Right lobe of liver (tissue), 6 donors: ENCODE results near the gene TEX52. TPM values are rescaled to one million over a fixed set of nuclear protein-coding genes. Genes with fewer than 3 reads are reported as not detected.
A peak's percentile ranks its signal among the peaks of the same experiment; 100 is the strongest.

Experiments
- ATAC-seq, 4 donors: fragments of 200-7000 bp; cut with Tn5 transposase; one replicate each; pipeline ENCODE4 v1.9.1; 2020; ENCODE audit warnings: mild to moderate bottlenecking in 4 of 4, moderate library complexity in 4 of 4
- DNase-seq, 3 donors: peaks; one replicate each; pipeline ENCODE4 v3.0.0-alpha.2; 2020
- H3K27ac ChIP-seq, 3 donors: fragments of 200-600 bp; one replicate each; pipeline ENCODE4 v1.8.0; 2022
- H3K27me3 ChIP-seq, 2 donors: fragments of 200-600 bp; one replicate each; pipeline ENCODE4 v1.8.0; 2022
- H3K36me3 ChIP-seq, 4 donors: fragments of 200-600 bp; sonication (generic) in 1 of 4; one replicate each; pipeline versions ENCODE4 v1.5.1 to v1.8.0; 2017 to 2022; ENCODE audit warnings: control low read depth in 1 of 4
- H3K4me1 ChIP-seq, 4 donors: fragments of 200-600 bp; sonication (generic) in 1 of 4; one replicate each; pipeline versions ENCODE4 v1.5.1 to v1.8.0; 2017 to 2022; ENCODE audit warnings: control low read depth in 1 of 4
- H3K4me3 ChIP-seq, 3 donors: fragments of 200-600 bp; one replicate each; pipeline ENCODE4 v1.8.0; 2022
- H3K9me3 ChIP-seq, 4 donors: fragments of 200-600 bp; sonication (generic) in 1 of 4; one replicate each; pipeline versions ENCODE4 v1.5.1 to v1.8.0; 2017 to 2022; ENCODE audit warnings: control low read depth in 1 of 4
- POLR2A ChIP-seq: fragments of 450-650 bp; IDR thresholded peaks from one replicate; pipeline ENCODE4 v1.6.1; 2017; ENCODE audit warnings: antibody characterized with exemption, mild to moderate bottlenecking
- WGBS: methylation state at CpG from one replicate; pipeline ENCODE4 v1.1.6; 2018; ENCODE audit warnings: low coverage, low lambda C conversion rate; ENCODE audit not compliant: insufficient coverage; ENCODE audit errors: missing lambda C conversion rate; 5-methylcytosine and 5-hydroxymethylcytosine counted together
- intact Hi-C, 2 donors: fragments of 100-400 bp; cut with DNase I; formaldehyde crosslinking; loops; one replicate each; pipeline versions ENCODE4 v1.11.2 to v1.14.1; 2022
- total RNA-seq, 6 experiments: library from RNA; depleted of rRNA in 2 of 6; stranded (reverse); fragments of >200 nt in 2 of 6; fragmentation: NEBNext Ultra II Directional in 3 of 6; extraction: Animal tissue kit (Norgen Biotek cat#: 25700) in 3 of 6; gene quantifications; one replicate each; pipeline versions ENCODE4 v1.1.0 to v1.2.4, GENCODE V29; 2016 to 2023
- TF ChIP-seq, protein P1 (sequence below), 4 donors: fragments of 200-600 bp in 3 of 4; fragments of 450-650 bp in 1 of 4; IDR thresholded peaks; one replicate each; pipeline versions ENCODE4 v1.5.1 to v1.8.0; 2016 to 2022; ENCODE audit warnings: antibody characterized with exemption in 4 of 4, mild to moderate bottlenecking in 2 of 4
- donor health status: DM: no; HTN: yes; CAD: no.
- donor health status: DM: no; HTN: no; CAD: no.
- donor health status: DM: no; HTN: no; CAD: no.
- donor health status: DM: no; HTN: yes; CAD: no.
- donor health status: DM: no; HTN: yes; CAD: no.

Gene TEX52
- total RNA-seq, 6 experiments from 2014 or later = not detected

DNA sequence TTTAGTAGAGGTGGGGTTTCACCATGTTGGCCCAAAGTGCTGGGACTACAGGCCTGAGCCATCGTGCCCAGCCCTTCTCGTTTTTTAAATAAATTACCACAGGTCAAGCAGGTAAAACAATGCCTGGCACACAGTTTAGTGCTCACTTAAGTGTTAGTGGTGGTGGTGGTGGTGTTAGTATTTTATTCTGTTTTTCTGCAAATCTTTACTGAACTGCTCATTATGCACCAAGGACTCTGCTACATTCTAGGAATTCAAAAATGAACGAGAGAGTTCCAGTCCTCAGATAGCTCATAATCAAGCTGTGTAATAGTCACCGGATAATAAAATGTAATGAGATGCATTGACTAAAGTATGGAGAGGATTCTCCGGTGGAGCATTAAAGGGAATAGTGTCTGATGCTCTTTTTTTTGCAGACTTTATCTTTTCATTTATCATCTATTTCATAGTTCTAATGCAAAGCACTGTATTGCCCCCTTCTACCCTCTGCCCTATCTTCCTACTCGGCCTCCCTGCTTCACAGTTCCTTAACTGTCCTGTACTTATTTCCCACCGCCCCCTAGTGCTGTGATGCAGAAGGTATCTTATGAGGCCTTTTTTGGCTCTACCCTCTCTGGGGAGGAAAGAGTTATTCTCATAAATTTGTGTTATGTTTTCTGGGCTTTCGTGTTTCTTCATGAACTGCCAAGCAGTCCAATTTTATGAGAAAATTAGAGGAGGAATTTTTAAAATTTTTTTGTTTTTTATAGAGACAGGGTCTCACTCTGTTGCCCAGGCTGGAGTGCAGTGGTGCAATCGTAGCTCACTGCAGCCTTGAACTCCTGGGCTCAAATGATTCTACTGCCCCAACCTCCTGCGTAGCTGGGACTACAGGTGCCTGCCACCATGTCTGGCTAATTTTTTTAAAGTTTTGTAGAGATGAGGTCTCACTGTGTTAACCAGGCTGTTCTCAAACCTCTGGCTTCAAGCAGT is 43.3 kb downstream of the TEX52 start:
- no peaks in the 10 kb centered on the region for H3K9me3 ChIP-seq
- peaks cover 0 to 16% (median 6%) of the 10 kb centered on the region in 4 donors for H3K36me3 ChIP-seq
- no peak for DNase-seq
- H3K27me3 ChIP-seq = no peaks in the 10 kb centered on the region
- H3K4me1 ChIP-seq = peaks cover 0 to 15% (median 0%) of the 10 kb centered on the region in 4 donors
- peak overlapping the region; percentile 58 to 73 (median 72) for H3K4me3 ChIP-seq
- TF ChIP-seq, protein P1, sequence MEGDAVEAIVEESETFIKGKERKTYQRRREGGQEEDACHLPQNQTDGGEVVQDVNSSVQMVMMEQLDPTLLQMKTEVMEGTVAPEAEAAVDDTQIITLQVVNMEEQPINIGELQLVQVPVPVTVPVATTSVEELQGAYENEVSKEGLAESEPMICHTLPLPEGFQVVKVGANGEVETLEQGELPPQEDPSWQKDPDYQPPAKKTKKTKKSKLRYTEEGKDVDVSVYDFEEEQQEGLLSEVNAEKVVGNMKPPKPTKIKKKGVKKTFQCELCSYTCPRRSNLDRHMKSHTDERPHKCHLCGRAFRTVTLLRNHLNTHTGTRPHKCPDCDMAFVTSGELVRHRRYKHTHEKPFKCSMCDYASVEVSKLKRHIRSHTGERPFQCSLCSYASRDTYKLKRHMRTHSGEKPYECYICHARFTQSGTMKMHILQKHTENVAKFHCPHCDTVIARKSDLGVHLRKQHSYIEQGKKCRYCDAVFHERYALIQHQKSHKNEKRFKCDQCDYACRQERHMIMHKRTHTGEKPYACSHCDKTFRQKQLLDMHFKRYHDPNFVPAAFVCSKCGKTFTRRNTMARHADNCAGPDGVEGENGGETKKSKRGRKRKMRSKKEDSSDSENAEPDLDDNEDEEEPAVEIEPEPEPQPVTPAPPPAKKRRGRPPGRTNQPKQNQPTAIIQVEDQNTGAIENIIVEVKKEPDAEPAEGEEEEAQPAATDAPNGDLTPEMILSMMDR (IDR thresholded peaks at IDR 0.05) = peak; percentile 52 to 64 (median 54)
- TF ChIP-seq POLR2A = no peak
- peak overlapping the region; percentile 89 to 95 (median 90) for H3K27ac ChIP-seq
- 9% methylated on average over 10 of the region's 10 CpGs for WGBS
- intact Hi-C loops = no loop called here
- peak; percentile 44 to 52 (median 48) for ATAC-seq

DNA sequence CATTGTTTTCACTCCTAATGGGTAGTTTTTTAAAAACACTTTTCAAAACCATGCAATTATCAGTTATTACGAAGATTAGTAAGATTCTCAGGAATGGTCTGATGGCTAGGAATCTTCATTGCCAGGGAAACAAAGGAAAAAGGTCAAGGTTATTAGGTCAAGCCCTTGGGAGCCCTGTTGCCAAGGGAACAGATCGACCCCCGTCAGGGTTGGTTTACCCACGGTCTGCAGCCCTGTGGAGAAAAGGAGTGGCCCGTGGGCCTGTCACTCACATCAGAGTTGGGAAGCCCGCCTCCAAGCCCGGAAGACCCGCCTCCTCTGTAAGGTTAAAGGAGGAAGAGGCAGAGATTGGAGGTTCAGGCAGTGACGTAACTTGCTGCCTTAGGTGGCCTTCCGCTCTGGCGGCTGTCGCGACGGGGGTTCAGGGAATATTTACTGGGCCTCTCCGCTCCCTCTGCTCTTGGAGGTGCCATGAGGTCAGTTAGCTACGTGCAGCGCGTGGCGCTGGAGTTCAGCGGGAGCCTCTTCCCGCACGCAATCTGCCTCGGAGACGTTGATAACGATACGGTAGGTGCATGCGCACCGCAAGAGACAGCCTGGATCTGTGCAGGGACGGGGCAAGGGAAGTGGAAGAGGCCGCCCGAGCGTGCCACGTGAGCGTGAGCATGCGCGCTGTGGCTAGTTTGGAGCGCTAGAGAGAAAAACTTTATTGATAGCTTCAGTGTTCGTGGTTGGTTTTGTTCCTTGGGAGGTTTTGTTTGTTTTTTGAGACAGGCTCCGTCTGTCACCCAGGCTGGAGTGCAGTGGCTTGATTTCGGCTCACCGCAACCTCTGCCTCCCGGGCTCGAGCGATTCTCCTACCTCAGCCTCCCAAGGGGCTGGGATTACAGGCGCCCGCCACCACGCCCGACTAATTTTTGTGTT is 44.3 kb downstream of the TEX52 start, which contains the start of gene ITFG2:
Gene ITFG2, plus strand, starts transcription at position 379 of the 924 bp plus-strand sequence. Its CDS starts 93 bp downstream, at position 472.
- TF ChIP-seq, protein P1 (IDR thresholded peaks at IDR 0.05) = no peak
- peak; percentile 95 for TF ChIP-seq POLR2A
- intact Hi-C loops = no loop called here
- 1% methylated on average over 22 of the region's 48 CpGs for WGBS
- DNase-seq (peak; percentile 98 to 99 (median 99)), ATAC-seq (peak; percentile 96 to 98 (median 96))
- Histone ChIP-seq H3K4me3 (peak within 1 kb of the TSS; percentile 58 to 73 (median 72)), H3K27ac (peak within 1 kb of the TSS; percentile 89 to 95 (median 90)), H3K36me3 (peaks cover 0 to 7% (median 1%) of the 10 kb centered on the region in 4 donors), H3K27me3 (no peaks in the 10 kb centered on the region), H3K4me1 (peaks cover 0 to 15% (median 0%) of the 10 kb centered on the region in 4 donors), H3K9me3 (no peaks in the 10 kb centered on the region)

DNA sequence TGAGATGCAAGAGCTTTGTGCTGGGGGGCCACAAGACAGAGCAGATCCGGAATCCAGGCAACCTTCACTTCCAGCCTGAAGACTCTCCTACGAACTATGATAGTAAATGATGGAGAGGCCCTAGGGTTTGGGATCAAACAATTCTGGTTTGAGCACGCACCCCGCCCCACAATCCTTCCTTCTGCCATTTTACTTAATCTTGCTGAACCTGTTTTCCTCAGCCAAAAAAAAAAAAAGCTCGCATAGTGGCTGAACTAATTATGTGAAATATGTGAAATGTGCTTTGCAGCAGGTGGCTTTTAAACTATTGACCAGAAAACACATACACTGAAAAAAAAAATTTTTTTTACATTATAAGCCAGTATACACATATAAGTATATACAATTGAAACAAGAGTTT is 45.0 kb downstream of the TEX52 start:
- Histone ChIP-seq H3K4me1 (peaks cover 0 to 15% (median 0%) of the 10 kb centered on the region in 4 donors), H3K9me3 (no peaks in the 10 kb centered on the region), H3K27ac (peak overlapping the region; percentile 37 to 95 (median 89)), H3K36me3 (no peaks in the 10 kb centered on the region), H3K4me3 (peak overlapping the region; percentile 58 to 73 (median 72)), H3K27me3 (no peaks in the 10 kb centered on the region)
- WGBS = 85% methylated on average over 4 of the region's 5 CpGs
- DNase-seq (no peak), ATAC-seq (no peak)
- intact Hi-C loops = no loop called here
- TF ChIP-seq POLR2A = no peak
- TF ChIP-seq, protein P1 (IDR thresholded peaks at IDR 0.05) = no peak

DNA sequence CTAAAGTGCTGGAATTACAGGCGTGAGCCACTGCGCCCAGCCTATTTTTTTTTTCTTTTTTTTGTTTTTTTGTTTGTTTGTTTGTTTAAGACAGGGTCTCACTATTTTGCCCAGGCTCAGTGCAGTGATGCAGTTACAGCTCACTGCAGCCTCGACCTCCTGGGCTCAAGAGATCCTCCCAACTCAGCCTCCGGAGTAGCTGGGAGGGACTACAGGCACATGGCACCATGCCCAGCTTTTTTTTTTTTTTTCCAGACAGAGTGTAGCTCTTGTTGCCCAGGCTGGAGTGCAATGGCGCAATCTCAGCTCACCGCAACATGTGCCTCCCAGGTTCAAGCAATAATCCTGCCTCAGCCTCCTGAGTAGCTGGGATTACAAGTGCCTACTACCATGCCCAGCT is 50.1 kb downstream of the TEX52 start:
- intact Hi-C loops = no loop called here
- TF ChIP-seq, protein P1 (IDR thresholded peaks at IDR 0.05) = no peak
- no peak for TF ChIP-seq POLR2A
- Histone ChIP-seq H3K4me3 (no peak overlapping the region), H3K9me3 (no peaks in the 10 kb centered on the region), H3K27ac (no peak overlapping the region), H3K36me3 (peaks cover 0 to 35% (median 16%) of the 10 kb centered on the region in 4 donors), H3K27me3 (no peaks in the 10 kb centered on the region), H3K4me1 (peaks cover 0 to 6% (median 0%) of the 10 kb centered on the region in 4 donors)
- no peak for DNase-seq
- ATAC-seq = peak in 3 of 4 donors; percentile 16 to 39 (median 24)
- WGBS = 60% methylated on average over 5 of the region's 6 CpGs
